GM23248 (cell line): ENCODE data around the gene WNT3A.

ENCODE experiments used
- EZH2 ChIP-seq: fragments of 200-600 bp; sonication (generic); IDR thresholded peaks from 2 replicates; pipeline ENCODE4 v1.6.1; 2018; ENCODE audit warnings: antibody characterized with exemption, mild to moderate bottlenecking; ENCODE audit not compliant: insufficient read depth, poor library complexity, severe bottlenecking
- EZH2phosphoT487 ChIP-seq: fragments of 200-600 bp; sonication (generic); IDR thresholded peaks from 2 replicates; pipeline ENCODE4 v1.6.1; 2018; ENCODE audit warnings: antibody characterized with exemption, moderate library complexity, mild to moderate bottlenecking, low read depth; ENCODE audit not compliant: insufficient read depth

- TF ChIP-seq EZH2, result no peak
- no peak for TF ChIP-seq EZH2phosphoT487
Observed at GRCh38 chr1:228007801-228008341, 1.1 kb downstream of the WNT3A start.
